ENCODE measurements around the gene KRTAP10-12.

Gene KRTAP10-12

DNA sequence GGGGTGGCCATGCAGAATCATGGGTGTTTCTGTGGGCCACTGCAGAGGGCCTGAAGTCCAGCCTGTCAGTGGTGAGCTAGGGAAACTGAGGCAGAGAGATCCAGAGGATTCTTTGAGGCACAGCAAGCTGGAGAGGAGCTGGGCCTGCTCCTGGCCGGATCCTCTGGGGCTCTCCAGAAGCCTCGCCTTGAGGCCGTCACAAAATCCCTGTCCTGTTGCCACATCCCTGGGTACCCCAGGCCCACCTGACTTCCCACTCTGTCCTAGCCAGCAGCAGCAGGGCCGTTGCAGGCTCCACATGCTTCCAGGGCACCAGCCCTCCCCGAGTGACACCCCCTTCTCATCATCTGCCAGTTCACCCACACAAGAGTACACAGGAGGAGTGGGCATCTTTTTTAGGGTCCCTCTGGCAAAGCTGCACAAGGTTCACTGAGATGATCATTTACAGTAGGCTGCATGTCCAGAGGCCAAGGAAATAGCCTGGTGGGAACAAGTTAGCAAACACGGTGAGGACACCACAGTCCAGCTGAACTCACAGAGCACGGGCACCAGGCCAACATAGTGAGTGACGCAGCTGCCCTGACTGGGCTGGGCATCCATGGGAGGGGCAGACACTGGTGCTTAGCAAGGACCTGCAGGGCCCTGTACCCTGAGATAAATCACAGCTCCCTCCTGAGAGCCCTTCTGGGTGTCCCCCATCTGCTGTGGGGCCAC, 39.5 kb downstream of the KRTAP10-12 start:
- Histone ChIP-seq H3K4me3 (ENCODE audit: low read length in 2 of 2) (no peak overlapping the region), H3K27me3 (ENCODE audit: control insufficient read depth in 1 of 2, insufficient read depth in 2 of 2, low read length in 2 of 2) (peaks cover 3 to 8% of the 10 kb centered on the region in 2 donors), H3K36me3 (ENCODE audit: control insufficient read depth in 2 of 2, insufficient read depth in 2 of 2, low read length in 2 of 2) (no peaks in the 10 kb centered on the region), H3K9ac (ENCODE audit: low read length in 2 of 2) (no peak overlapping the region), H3K4me1 (ENCODE audit: control insufficient read depth, insufficient read depth, low read length) (no peaks in the 10 kb centered on the region), H3K9me3 (ENCODE audit: control insufficient read depth in 2 of 2, low read length in 2 of 2) (peaks cover 17 to 39% of the 10 kb centered on the region in 2 donors), H3K27ac (ENCODE audit: low read length) (no peak overlapping the region)

DNA sequence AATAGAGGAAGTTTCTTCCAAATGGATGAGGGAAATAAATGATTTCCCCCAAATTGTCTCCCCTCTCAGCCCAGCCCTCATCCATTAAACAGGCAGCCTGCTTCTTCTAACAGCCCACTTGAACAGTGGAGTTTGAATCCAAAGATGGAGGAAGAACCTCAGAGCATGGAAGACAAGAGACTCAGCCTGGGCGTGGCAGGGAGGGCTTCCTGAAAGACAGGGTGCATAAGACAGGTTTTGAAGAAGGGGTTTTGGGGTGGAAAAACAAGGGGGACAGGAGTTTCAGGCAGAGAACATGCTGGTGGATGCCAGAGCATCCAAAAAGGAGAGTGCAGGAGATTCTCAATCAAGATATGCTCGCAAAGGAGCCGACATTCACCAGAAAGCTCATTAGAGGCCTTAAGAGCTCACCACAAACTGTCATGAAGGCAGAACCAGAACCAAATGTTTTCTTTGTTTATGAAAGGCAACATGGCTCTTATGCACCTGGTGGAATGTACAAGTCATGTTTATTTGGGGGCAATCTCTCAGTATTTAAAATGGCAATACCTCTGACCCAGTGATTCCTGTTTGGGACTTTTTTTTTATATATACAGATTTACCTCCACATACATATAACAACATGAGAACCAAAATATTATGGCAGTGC, 40.9 kb downstream of the KRTAP10-12 start:
- Histone ChIP-seq H3K9me3 (ENCODE audit: control insufficient read depth in 2 of 2, low read length in 2 of 2) (peaks cover 17 to 39% of the 10 kb centered on the region in 2 donors), H3K27me3 (ENCODE audit: control insufficient read depth in 1 of 2, insufficient read depth in 2 of 2, low read length in 2 of 2) (peaks cover 3 to 6% of the 10 kb centered on the region in 2 donors), H3K9ac (ENCODE audit: low read length in 2 of 2) (no peak overlapping the region), H3K4me1 (ENCODE audit: control insufficient read depth, insufficient read depth, low read length) (no peaks in the 10 kb centered on the region), H3K36me3 (ENCODE audit: control insufficient read depth in 2 of 2, insufficient read depth in 2 of 2, low read length in 2 of 2) (no peaks in the 10 kb centered on the region), H3K4me3 (ENCODE audit: low read length in 2 of 2) (peak overlapping the region in 1 of 2 donors; percentile 25), H3K27ac (ENCODE audit: low read length) (no peak overlapping the region)

DNA sequence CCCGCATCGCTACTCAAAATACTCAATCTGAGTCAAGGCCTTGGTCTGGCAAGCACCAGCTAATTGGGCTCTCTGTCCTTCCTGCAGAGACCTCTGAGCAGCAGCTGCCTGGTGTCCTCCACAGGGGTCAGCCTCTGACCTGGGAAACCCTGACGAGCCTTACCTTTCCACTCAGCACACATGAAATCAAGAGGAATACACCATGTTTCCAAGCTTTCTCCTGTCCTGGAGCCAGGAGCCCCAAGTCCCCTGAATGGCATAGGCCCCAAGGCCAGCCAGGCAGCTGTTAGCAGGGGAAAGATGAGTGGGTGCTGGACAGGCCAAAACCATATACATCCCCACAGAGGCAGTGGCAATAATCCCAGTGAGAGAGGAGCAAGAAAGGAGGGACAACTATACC, 41.6 kb downstream of the KRTAP10-12 start:
- no peak overlapping the region for H3K4me3 ChIP-seq (ENCODE audit: low read length in 2 of 2)
- H3K9ac ChIP-seq (ENCODE audit: low read length in 2 of 2): no peak overlapping the region
- H3K4me1 ChIP-seq (ENCODE audit: control insufficient read depth, insufficient read depth, low read length): no peaks in the 10 kb centered on the region
- no peak overlapping the region for H3K27ac ChIP-seq (ENCODE audit: low read length)
- H3K9me3 ChIP-seq (ENCODE audit: control insufficient read depth in 2 of 2, low read length in 2 of 2): peaks cover 17 to 39% of the 10 kb centered on the region in 2 donors
- H3K36me3 ChIP-seq (ENCODE audit: control insufficient read depth in 2 of 2, insufficient read depth in 2 of 2, low read length in 2 of 2): no peaks in the 10 kb centered on the region
- peaks cover 2 to 6% of the 10 kb centered on the region in 2 donors for H3K27me3 ChIP-seq (ENCODE audit: control insufficient read depth in 1 of 2, insufficient read depth in 2 of 2, low read length in 2 of 2)

DNA sequence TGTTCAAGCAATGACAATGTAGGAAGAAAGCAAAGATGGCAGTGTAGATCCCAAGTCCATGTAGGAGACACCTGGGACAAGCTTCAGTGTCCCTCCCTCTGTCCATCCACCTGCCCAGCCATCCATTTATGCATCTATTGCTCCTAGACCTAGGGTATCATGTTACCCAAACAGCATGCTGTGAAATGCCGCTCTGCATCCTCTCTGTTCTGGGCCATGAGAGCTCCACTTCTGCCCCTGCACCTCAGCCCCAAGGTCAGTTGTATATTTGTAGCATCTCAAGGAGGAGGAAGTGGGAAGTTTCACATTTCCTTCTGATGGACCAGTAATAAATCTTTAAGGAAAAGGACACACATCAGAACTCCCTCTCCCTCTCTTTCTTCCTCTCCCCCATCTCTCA, 42.3 kb downstream of the KRTAP10-12 start:
- Histone ChIP-seq H3K4me1 (ENCODE audit: control insufficient read depth, insufficient read depth, low read length) (no peaks in the 10 kb centered on the region), H3K9ac (ENCODE audit: low read length in 2 of 2) (no peak overlapping the region), H3K27me3 (ENCODE audit: control insufficient read depth in 1 of 2, insufficient read depth in 2 of 2, low read length in 2 of 2) (peaks cover 0 to 6% of the 10 kb centered on the region in 2 donors), H3K27ac (ENCODE audit: low read length) (no peak overlapping the region), H3K36me3 (ENCODE audit: control insufficient read depth in 2 of 2, insufficient read depth in 2 of 2, low read length in 2 of 2) (no peaks in the 10 kb centered on the region), H3K9me3 (ENCODE audit: control insufficient read depth in 2 of 2, low read length in 2 of 2) (peaks cover 17 to 39% of the 10 kb centered on the region in 2 donors), H3K4me3 (ENCODE audit: low read length in 2 of 2) (no peak overlapping the region)

DNA sequence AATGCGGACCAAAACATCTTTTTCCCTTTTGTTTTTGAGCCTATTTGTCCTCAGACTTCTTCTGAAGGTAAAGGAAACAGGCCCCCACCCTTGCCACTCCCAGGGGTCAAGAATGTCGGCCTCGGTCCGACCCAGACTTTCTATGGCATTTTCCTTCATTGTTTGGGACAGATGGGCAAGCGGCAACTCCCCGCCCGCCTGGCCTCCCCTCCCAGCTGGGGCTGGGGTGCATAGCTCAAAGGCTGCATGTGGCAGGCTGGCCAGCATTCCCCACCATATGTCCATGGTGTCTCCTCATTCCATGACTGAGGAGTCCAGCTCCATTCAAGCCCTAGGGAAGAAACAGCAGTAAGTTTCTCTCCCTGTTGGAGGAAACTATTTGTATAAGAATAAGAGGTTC, 43.8 kb downstream of the KRTAP10-12 start:
- Histone ChIP-seq H3K36me3 (ENCODE audit: control insufficient read depth in 2 of 2, insufficient read depth in 2 of 2, low read length in 2 of 2) (no peaks in the 10 kb centered on the region), H3K4me3 (ENCODE audit: low read length in 2 of 2) (no peak overlapping the region), H3K9ac (ENCODE audit: low read length in 2 of 2) (no peak overlapping the region), H3K4me1 (ENCODE audit: control insufficient read depth, insufficient read depth, low read length) (no peaks in the 10 kb centered on the region), H3K27me3 (ENCODE audit: control insufficient read depth in 1 of 2, insufficient read depth in 2 of 2, low read length in 2 of 2) (peaks cover 0 to 6% of the 10 kb centered on the region in 2 donors), H3K9me3 (ENCODE audit: control insufficient read depth in 2 of 2, low read length in 2 of 2) (peaks cover 17 to 35% of the 10 kb centered on the region in 2 donors), H3K27ac (ENCODE audit: low read length) (no peak overlapping the region)

DNA sequence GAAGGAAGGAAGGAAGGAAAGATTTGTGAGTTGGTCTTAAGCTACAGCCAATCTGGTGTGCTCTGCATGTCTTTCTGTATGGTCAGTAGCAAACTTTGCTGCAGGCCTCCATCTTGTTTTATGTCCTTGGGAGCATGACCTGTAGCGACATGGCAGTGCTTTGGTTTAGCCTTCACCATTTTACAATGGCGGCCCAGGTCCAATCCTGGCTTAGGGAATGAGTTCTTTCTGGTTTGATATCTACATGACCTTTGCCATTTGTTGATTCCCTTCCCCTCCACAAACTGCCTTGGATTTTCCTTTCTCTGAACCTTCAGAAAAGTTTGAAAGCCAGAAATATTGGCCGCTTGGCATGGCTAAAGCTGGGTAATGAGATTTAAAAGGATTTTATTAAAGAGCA, 44.9 kb downstream of the KRTAP10-12 start:
- no peaks in the 10 kb centered on the region for H3K36me3 ChIP-seq (ENCODE audit: control insufficient read depth in 2 of 2, insufficient read depth in 2 of 2, low read length in 2 of 2)
- H3K27me3 ChIP-seq (ENCODE audit: control insufficient read depth in 1 of 2, insufficient read depth in 2 of 2, low read length in 2 of 2): no peaks in the 10 kb centered on the region
- no peak overlapping the region for H3K4me3 ChIP-seq (ENCODE audit: low read length in 2 of 2)
- no peaks in the 10 kb centered on the region for H3K4me1 ChIP-seq (ENCODE audit: control insufficient read depth, insufficient read depth, low read length)
- peaks cover 17 to 25% of the 10 kb centered on the region in 2 donors for H3K9me3 ChIP-seq (ENCODE audit: control insufficient read depth in 2 of 2, low read length in 2 of 2)
- no peak overlapping the region for H3K9ac ChIP-seq (ENCODE audit: low read length in 2 of 2)
- no peak overlapping the region for H3K27ac ChIP-seq (ENCODE audit: low read length)

DNA sequence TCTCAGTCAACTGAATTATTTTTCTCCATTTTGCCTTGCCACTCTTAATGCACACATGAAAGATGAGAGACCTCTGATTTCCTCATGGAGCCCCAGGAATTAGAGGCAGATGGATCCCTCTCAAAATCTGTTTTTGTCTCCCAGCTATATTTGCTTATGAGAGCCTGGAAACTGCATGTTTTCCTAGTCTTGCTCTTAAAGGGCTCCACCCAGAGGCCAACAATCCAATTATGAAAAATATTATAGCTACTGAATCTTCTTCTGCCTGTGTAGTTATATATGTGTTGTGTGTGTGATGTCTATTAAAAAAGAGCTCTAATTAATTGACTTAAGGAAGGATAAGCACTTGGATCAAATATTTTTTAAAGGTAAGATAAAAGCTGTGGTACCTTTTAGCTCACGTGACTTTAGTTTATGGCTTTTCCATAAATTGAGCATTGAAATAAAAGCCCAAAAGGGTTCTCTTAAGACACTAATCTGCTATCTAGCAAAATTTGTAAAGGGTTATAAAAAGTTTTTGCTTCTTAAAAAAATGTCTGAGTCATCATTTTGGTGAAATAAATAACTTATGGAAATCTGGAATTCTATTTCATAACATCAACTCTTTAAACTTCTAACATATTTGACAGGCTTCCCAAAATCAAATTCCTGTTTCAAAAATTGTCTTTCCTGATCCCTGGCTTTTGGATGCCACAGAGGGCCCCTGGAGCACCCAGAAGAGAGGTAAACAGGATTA, 45.6 kb downstream of the KRTAP10-12 start:
- Histone ChIP-seq H3K27ac (ENCODE audit: low read length) (no peak overlapping the region), H3K4me1 (ENCODE audit: control insufficient read depth, insufficient read depth, low read length) (no peaks in the 10 kb centered on the region), H3K36me3 (ENCODE audit: control insufficient read depth in 2 of 2, insufficient read depth in 2 of 2, low read length in 2 of 2) (no peaks in the 10 kb centered on the region), H3K9me3 (ENCODE audit: control insufficient read depth in 2 of 2, low read length in 2 of 2) (peaks cover 13 to 20% of the 10 kb centered on the region in 2 donors), H3K27me3 (ENCODE audit: control insufficient read depth in 1 of 2, insufficient read depth in 2 of 2, low read length in 2 of 2) (no peaks in the 10 kb centered on the region), H3K9ac (ENCODE audit: low read length in 2 of 2) (no peak overlapping the region), H3K4me3 (ENCODE audit: low read length in 2 of 2) (no peak overlapping the region)
